Measurements from ENCODE around the gene KLHL36. TPM values are rescaled to one million over a fixed set of nuclear protein-coding genes. Genes with fewer than 3 reads are reported as not detected.

Gene KLHL36
- polyA plus RNA-seq, 4 donors = 12.7 to 33.1 (median 19.3) TPM

DNA sequence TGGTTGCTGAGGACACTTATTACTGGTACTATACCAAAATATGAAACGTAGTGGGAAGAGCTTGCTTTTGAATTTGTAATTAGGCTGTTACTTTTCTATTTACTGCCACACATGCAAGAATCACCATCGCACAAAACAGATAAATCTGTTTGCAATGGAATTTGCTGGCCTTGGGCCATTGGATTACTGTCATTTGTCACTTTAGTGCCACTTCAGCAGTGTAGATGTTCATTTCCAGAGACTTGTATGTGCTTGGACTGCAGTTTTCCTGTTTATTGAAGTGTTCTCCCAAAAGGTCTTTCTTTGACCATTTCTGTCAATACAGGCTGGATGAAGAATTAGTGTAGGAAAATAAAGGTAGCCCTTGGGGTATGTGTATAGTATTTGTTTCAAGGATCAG, 55.9 kb downstream of the KLHL36 start:
- Histone ChIP-seq H3K4me3 (ENCODE audit: low read depth in 1 of 3, low read length in 3 of 3) (no peak overlapping the region), H3K9me3 (ENCODE audit: control insufficient read depth in 2 of 2, insufficient read depth in 1 of 2, low read depth in 1 of 2, low read length in 1 of 2) (no peaks in the 10 kb centered on the region), H3K27ac (ENCODE audit: low read depth in 1 of 3, low read length in 2 of 3) (no peak overlapping the region), H3K27me3 (ENCODE audit: control insufficient read depth in 3 of 3, insufficient read depth in 3 of 3, low read length in 3 of 3) (no peaks in the 10 kb centered on the region), H3K36me3 (ENCODE audit: control insufficient read depth in 3 of 3, insufficient read depth in 2 of 3, low read depth in 1 of 3, low read length in 3 of 3) (peaks cover 0 to 11% (median 0%) of the 10 kb centered on the region in 3 donors), H3K4me1 (ENCODE audit: control insufficient read depth in 3 of 3, insufficient read depth in 2 of 3, low read depth in 1 of 3, low read length in 2 of 3) (peaks cover 5 to 11% (median 9%) of the 10 kb centered on the region in 3 donors)
- FAIRE-seq = no peak
- 42 to 48% (median 48%) methylated on average over 2 of the region's 2 CpGs for WGBS, 3 donors
- DNase-seq = peak in 1 of 2 donors; percentile 35

DNA sequence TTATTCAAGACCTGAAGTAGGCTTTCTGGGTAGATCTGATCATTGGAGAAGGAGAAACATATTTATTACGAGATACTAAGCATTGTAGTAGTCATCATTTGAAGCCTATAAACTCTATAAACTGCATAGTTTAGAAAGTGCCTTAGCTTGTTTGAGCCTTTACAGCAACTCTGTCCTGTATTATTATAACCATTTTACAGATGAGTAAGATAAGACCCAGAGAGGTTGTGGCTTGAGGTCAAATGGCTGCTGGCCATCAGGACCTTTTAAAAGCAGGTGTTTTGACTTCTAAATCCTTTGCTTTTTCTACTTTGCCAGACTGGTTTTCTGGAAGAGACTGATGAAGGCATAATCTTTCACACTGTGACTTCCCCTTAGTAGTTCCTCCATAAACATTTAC, 58.5 kb downstream of the KLHL36 start:
- Histone ChIP-seq H3K36me3 (ENCODE audit: control insufficient read depth in 3 of 3, insufficient read depth in 2 of 3, low read depth in 1 of 3, low read length in 3 of 3) (peaks cover 0 to 20% (median 0%) of the 10 kb centered on the region in 3 donors), H3K27me3 (ENCODE audit: control insufficient read depth in 3 of 3, insufficient read depth in 3 of 3, low read length in 3 of 3) (no peaks in the 10 kb centered on the region), H3K4me3 (ENCODE audit: low read depth in 1 of 3, low read length in 3 of 3) (no peak overlapping the region), H3K4me1 (ENCODE audit: control insufficient read depth in 3 of 3, insufficient read depth in 2 of 3, low read depth in 1 of 3, low read length in 2 of 3) (peaks cover 4 to 11% (median 8%) of the 10 kb centered on the region in 3 donors), H3K9me3 (ENCODE audit: control insufficient read depth in 2 of 2, insufficient read depth in 1 of 2, low read depth in 1 of 2, low read length in 1 of 2) (no peaks in the 10 kb centered on the region), H3K27ac (ENCODE audit: low read depth in 1 of 3, low read length in 2 of 3) (no peak overlapping the region)
- DNase-seq (no peak), FAIRE-seq (no peak)
- 90 to 97% (median 94%) methylated on average over 1 of the region's 1 CpG for WGBS, 3 donors

DNA sequence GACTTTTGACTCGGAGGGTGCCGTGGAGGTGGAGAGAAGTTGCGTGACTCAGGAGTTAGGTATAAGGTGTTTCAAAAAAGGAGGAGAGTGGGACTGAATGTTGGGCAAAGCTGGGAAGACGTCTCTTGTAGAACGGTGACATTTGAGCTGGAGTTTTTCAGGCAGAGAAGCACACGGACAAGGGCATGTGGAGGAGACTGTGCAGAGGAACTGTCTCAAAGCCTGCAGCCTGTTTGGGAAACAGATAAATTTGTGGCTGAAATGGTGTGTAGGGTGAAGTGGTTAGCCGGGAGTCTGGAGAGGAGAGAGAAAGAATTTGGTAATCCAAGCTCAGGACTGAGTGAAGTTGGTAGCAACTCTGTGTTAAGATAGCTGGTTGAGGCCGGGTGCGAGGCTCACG, 61.3 kb downstream of the KLHL36 start:
- Histone ChIP-seq H3K4me1 (ENCODE audit: control insufficient read depth in 3 of 3, insufficient read depth in 2 of 3, low read depth in 1 of 3, low read length in 2 of 3) (peaks cover 4 to 8% (median 4%) of the 10 kb centered on the region in 3 donors), H3K27me3 (ENCODE audit: control insufficient read depth in 3 of 3, insufficient read depth in 3 of 3, low read length in 3 of 3) (no peaks in the 10 kb centered on the region), H3K4me3 (ENCODE audit: low read depth in 1 of 3, low read length in 3 of 3) (no peak overlapping the region), H3K27ac (ENCODE audit: low read depth in 1 of 3, low read length in 2 of 3) (no peak overlapping the region), H3K36me3 (ENCODE audit: control insufficient read depth in 3 of 3, insufficient read depth in 2 of 3, low read depth in 1 of 3, low read length in 3 of 3) (peaks cover 0 to 28% (median 0%) of the 10 kb centered on the region in 3 donors), H3K9me3 (ENCODE audit: control insufficient read depth in 2 of 2, insufficient read depth in 1 of 2, low read depth in 1 of 2, low read length in 1 of 2) (no peaks in the 10 kb centered on the region)
- FAIRE-seq (no peak), DNase-seq (no peak)
- 75 to 78% (median 76%) methylated on average over 10 of the region's 10 CpGs for WGBS, 3 donors

DNA sequence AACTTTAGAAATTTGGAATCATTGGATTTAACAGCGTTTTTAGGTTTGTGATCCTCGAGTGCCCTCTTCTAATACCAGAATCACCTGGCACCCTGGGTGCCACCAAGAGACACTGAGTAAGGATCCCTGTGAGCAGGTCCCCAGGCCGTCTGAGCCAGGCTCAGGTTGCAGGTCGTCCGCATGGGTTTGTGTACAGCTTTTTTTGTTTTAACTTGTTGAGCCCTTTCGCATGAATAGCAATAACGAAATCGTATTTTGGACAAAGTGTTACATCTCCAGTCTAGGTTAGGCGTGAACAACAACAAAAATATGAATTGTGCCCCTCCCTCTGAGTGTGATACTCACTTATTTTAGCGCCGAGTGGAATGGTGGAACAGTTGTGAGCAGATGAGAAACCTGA, 62.4 kb downstream of the KLHL36 start:
- no peak overlapping the region for H3K27ac ChIP-seq (ENCODE audit: low read depth in 1 of 3, low read length in 2 of 3)
- FAIRE-seq (no peak), DNase-seq (no peak)
- 87 to 89% (median 88%) methylated on average over 11 of the region's 11 CpGs for WGBS, 3 donors
- H3K27me3 ChIP-seq (ENCODE audit: control insufficient read depth in 3 of 3, insufficient read depth in 3 of 3, low read length in 3 of 3) = no peaks in the 10 kb centered on the region
- H3K4me1 ChIP-seq (ENCODE audit: control insufficient read depth in 3 of 3, insufficient read depth in 2 of 3, low read depth in 1 of 3, low read length in 2 of 3) = peaks cover 0 to 8% (median 0%) of the 10 kb centered on the region in 3 donors
- peaks cover 0 to 26% (median 0%) of the 10 kb centered on the region in 3 donors for H3K36me3 ChIP-seq (ENCODE audit: control insufficient read depth in 3 of 3, insufficient read depth in 2 of 3, low read depth in 1 of 3, low read length in 3 of 3)
- H3K4me3 ChIP-seq (ENCODE audit: low read depth in 1 of 3, low read length in 3 of 3) = no peak overlapping the region
- no peaks in the 10 kb centered on the region for H3K9me3 ChIP-seq (ENCODE audit: control insufficient read depth in 2 of 2, insufficient read depth in 1 of 2, low read depth in 1 of 2, low read length in 1 of 2)

Other genes starting within 250 kb of the KLHL36 start
- gene MEAK7, start 143.9 kb upstream of the KLHL36 start, polyA plus RNA-seq = 1 to 10 TPM; 7.3 to 9.2 (median 7.4) TPM
- 100 to 1,000 TPM in 2 of 4 donors, 10 to 100 TPM in 2; 43.6 to 166 (median 94.3) TPM for gene COTL1, start 30.4 kb upstream of the KLHL36 start, polyA plus RNA-seq
- gene USP10, start 51.5 kb downstream of the KLHL36 start, polyA plus RNA-seq = 10 to 100 TPM; 22.4 to 67.1 (median 32.1) TPM
- gene CRISPLD2, start 171.5 kb downstream of the KLHL36 start, polyA plus RNA-seq = 10 to 100 TPM in 1 of 4 donors, 1 to 10 TPM in 2, under 1 TPM in 1; 0.89 to 31.4 (median 4.9) TPM